ENCODE measurements around the gene WFIKKN1. TPM values are rescaled to one million over a fixed set of nuclear protein-coding genes. Genes with fewer than 3 reads are reported as not detected.

WFIKKN1 gene
- total RNA-seq, 1 donor from 2014 or later = not detected

DNA sequence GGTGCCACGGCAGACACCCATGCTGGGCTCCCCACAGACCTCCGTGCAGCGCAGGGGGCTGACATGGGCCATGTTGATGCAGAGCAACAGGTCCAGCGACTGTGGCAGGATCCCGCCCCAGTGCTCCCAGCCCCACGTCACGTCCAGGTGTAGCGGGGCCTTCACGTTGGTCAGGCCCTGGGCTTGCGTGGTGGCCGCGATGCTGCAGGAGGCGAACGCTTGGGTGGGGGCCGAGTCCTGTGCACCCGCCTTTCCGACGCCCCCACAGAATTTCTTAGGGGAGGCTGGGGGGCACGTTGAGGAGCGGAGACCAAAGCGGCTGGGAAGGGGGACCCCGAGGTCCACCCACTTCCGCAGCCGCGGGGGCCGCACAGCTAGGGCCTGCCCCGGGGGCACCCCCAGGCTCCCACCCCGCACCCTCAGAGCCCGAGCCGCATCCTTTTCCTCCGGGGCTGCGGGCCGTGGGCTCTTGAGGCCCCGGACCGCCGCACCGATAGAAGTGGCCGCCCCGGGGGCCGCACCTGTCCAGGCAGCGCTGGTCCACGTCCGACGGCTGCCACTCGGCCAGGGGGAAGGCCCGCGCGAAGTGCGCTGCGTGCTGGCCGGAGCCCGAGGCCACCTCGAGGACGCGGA lies 4.9 kb downstream of the WFIKKN1 start:
- Histone ChIP-seq H3K36me3 (ENCODE audit: control insufficient read depth, insufficient read depth, low read length) (peaks cover 3% of the 10 kb centered on the region), H3K27me3 (ENCODE audit: control insufficient read depth, insufficient read depth, low read length) (no peaks in the 10 kb centered on the region), H3K4me3 (ENCODE audit: low read depth, low read length) (peak overlapping the region; percentile 91)
- TF ChIP-seq CTCF (IDR thresholded peaks at IDR 0.05; ENCODE audit: insufficient read depth, low read length, severe bottlenecking) = no peak
- FAIRE-seq = no peak
- DNase-seq (ENCODE audit: low read depth) = no peak

GRCh38 chr16:636206-637080 lies 5.7 kb downstream of the WFIKKN1 start, which contains the start of gene METTL26:
Gene METTL26 (minus strand): TSS chr16:636305. CDS start chr16:636290, 15 bp downstream.
- FAIRE-seq (no peak), DNase-seq (ENCODE audit: low read depth) (peak; percentile 82)
- Histone ChIP-seq H3K4me3 (ENCODE audit: low read depth, low read length) (peak within 1 kb of the TSS; percentile 91), H3K27me3 (ENCODE audit: control insufficient read depth, insufficient read depth, low read length) (no peaks in the 10 kb centered on the region), H3K36me3 (ENCODE audit: control insufficient read depth, insufficient read depth, low read length) (peaks cover 3% of the 10 kb centered on the region)
- peak; percentile 4 for TF ChIP-seq CTCF (IDR thresholded peaks at IDR 0.05; ENCODE audit: insufficient read depth, low read length, severe bottlenecking)

- no peak for DNase-seq (ENCODE audit: low read depth)
- Histone ChIP-seq H3K36me3 (ENCODE audit: control insufficient read depth, insufficient read depth, low read length) (peaks cover 3% of the 10 kb centered on the region), H3K27me3 (ENCODE audit: control insufficient read depth, insufficient read depth, low read length) (no peaks in the 10 kb centered on the region), H3K4me3 (ENCODE audit: low read depth, low read length) (peak overlapping the region; percentile 91)
- no peak for FAIRE-seq
- no peak for TF ChIP-seq CTCF (IDR thresholded peaks at IDR 0.05; ENCODE audit: insufficient read depth, low read length, severe bottlenecking)
Measured at GRCh38 chr16:637081-638018, 6.6 kb downstream of the WFIKKN1 start.

- no peak for FAIRE-seq
- peaks cover 3% of the 10 kb centered on the region for H3K36me3 ChIP-seq (ENCODE audit: control insufficient read depth, insufficient read depth, low read length)
- H3K4me3 ChIP-seq (ENCODE audit: low read depth, low read length) = no peak overlapping the region
- TF ChIP-seq CTCF (IDR thresholded peaks at IDR 0.05; ENCODE audit: insufficient read depth, low read length, severe bottlenecking) = no peak
- no peaks in the 10 kb centered on the region for H3K27me3 ChIP-seq (ENCODE audit: control insufficient read depth, insufficient read depth, low read length)
- no peak for DNase-seq (ENCODE audit: low read depth)
Measured at GRCh38 chr16:638034-638543, 7.3 kb downstream of the WFIKKN1 start.

DNA sequence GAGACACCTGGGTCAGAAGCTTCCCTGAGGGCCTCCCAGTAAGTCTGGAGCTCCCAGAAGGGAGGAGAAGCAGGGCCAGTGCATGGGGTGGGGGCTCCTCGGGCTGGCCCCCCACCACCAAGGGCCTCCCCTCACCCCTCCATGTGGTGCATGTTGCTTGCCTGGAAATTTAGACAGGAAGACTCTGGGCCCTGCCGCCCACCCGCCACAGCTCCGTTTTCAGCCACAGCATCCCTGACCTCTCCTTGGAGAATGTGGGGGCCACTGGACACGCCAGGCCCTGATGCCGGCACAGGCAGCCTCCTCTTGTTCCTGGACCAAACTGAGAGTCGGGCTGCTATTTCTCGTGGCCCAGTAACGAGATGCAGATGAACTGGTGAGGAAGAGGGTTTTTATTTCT lies 8.1 kb downstream of the WFIKKN1 start:
- no peak for FAIRE-seq
- no peak overlapping the region for H3K4me3 ChIP-seq (ENCODE audit: low read depth, low read length)
- H3K27me3 ChIP-seq (ENCODE audit: control insufficient read depth, insufficient read depth, low read length) = no peaks in the 10 kb centered on the region
- H3K36me3 ChIP-seq (ENCODE audit: control insufficient read depth, insufficient read depth, low read length) = peaks cover 2% of the 10 kb centered on the region
- no peak for TF ChIP-seq CTCF (IDR thresholded peaks at IDR 0.05; ENCODE audit: insufficient read depth, low read length, severe bottlenecking)
- DNase-seq (ENCODE audit: low read depth) = no peak

All from bronchial epithelial cell (primary cell).